Fibroblast of villous mesenchyme (primary cell): ENCODE data around the gene MCC. TPM values are rescaled to one million over a fixed set of nuclear protein-coding genes. Genes with fewer than 3 reads are reported as not detected.
A peak's percentile ranks its signal among the peaks of the same experiment; 100 is the strongest.

Source experiments
- DNase-seq: peaks from one replicate; pipeline ENCODE4 v3.0.0-alpha.2; 2010; ENCODE audit warnings: low read depth
- H3K4me3 ChIP-seq: 2 replicates; pipeline ENCODE4 v1.5.1; 2011; ENCODE audit warnings: low read depth, mild to moderate bottlenecking, low read length
- CTCF ChIP-seq: IDR thresholded peaks from 2 replicates; pipeline ENCODE4 v1.5.1; 2012; ENCODE audit warnings: low read depth, mild to moderate bottlenecking, low read length; ENCODE audit not compliant: insufficient read depth
- small RNA-seq: library from RNA; depleted of rRNA; stranded (forward); fragments of <200 nt; gene quantifications from one replicate; pipeline ENCODE3, GENCODE V24; 2012
- total RNA-seq: library from RNA; depleted of rRNA; stranded (reverse); fragments of >200 nt; gene quantifications from 2 replicates; pipeline ENCODE4 v1.2.3, GENCODE V29; 2012

The MCC gene
- total RNA-seq, 1 donor, result 37.6 TPM

GRCh38 chr5:112976432-112977309, 511.6 kb downstream of the MCC start, which contains the start of gene DCP2:
TSS of gene DCP2 (plus strand) at chr5:112976798. CDS start at chr5:112976934, 136 bp downstream.
- DNase-seq, result peak; percentile 99
- no peak for TF ChIP-seq CTCF
- H3K4me3 ChIP-seq, result peak within 1 kb of the TSS; percentile 91

- no peak for TF ChIP-seq CTCF
- peak overlapping the region; percentile 91 for H3K4me3 ChIP-seq
- DNase-seq, result no peak
Observed at GRCh38 chr5:112975721-112976431, 512.4 kb downstream of the MCC start.

GRCh38 chr5:112974901-112975300, 513.4 kb downstream of the MCC start:
- no peak for TF ChIP-seq CTCF
- DNase-seq, result peak; percentile 81

GRCh38 chr5:112973904-112974303, 514.3 kb downstream of the MCC start:
- DNase-seq, result no peak
- TF ChIP-seq CTCF, result no peak
- H3K4me3 ChIP-seq, result no peak overlapping the region

More at GRCh38 chr5:112974901-112975300, 513.4 kb downstream of the MCC start:
- H3K4me3 ChIP-seq, result no peak overlapping the region

GRCh38 chr5:112973036-112973435, 515.2 kb downstream of the MCC start:
- TF ChIP-seq CTCF, result no peak
- DNase-seq, result no peak
- H3K4me3 ChIP-seq, result no peak overlapping the region

Small RNA genes within 50 kb of the gene (small RNA-seq; reads per million reads assigned to genes)
- not detected for gene RNU4ATAC13P

Other genes starting within 250 kb of the MCC start
- gene TSSK1B, start 53.5 kb downstream of the MCC start, total RNA-seq, result 0.43 and 0.64 TPM in 2 replicates
- 31.1 and 32.2 TPM in 2 replicates for gene YTHDC2, start 25.2 kb upstream of the MCC start, total RNA-seq